GM12891 (cell line): ENCODE measurements around the gene HERC2.

ENCODE experiments used
- POLR2A ChIP-seq: IDR thresholded peaks from 2 replicates; pipeline ENCODE4 v1.6.1; 2011; ENCODE audit warnings: low read depth, low read length, control low read depth
- POLR2AphosphoS5 ChIP-seq: IDR thresholded peaks from 2 replicates; pipeline ENCODE4 v1.6.1; 2011; ENCODE audit warnings: low read depth, low read length, control low read depth

DNA sequence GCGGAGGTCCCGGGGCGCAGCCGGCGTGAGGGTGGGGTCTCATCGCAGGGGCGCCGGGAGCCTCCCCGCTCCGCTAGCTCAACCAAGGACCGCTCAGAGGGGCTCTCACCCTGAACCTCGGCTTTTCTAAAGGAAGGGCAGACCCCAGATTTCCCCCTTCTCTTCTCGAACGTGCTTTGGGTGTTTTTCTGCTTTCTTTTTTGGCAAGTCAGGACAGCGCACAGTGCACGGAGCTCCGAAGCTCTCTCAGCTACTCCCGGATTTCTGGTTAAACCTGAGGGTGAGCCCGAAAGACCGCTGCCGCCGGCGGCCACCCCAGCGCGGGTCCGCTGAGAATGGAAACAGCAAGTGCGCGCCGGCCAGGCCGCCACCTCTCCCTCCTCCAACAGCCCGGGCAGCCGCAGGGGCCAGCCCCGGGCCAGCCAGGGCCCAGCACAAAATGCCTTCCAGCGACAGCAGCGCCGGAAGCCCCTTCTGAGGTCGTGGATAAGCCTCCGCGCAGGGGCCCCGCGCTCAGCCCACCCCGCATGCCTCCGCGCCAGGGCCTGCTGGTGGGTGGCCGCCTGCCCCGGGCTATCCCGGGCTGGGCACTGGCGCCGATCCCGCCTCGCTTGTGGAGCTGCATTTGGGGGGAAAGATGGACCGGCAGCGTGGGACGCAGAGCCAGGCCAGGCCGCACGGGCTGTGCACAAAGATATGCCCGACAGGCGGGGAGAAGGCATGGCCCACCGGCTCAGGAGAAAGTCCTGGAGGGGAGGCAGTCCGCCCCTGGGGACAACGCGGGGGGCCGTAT, 214.7 kb downstream of the HERC2 start:
- TF ChIP-seq POLR2AphosphoS5, result no peak
- TF ChIP-seq POLR2A, result no peak
